ENCODE results near the gene BRAP. TPM values are rescaled to one million over a fixed set of nuclear protein-coding genes. Genes with fewer than 3 reads are reported as not detected.
"Not testable (repeated sequence)": the region's sequence is repeated elsewhere in the genome, so short reads cannot be mapped to it uniquely, and the experiment has no call there.

Gene BRAP
- total RNA-seq, 2 donors from 2014 or later, result 18.1 to 24.3 TPM

DNA sequence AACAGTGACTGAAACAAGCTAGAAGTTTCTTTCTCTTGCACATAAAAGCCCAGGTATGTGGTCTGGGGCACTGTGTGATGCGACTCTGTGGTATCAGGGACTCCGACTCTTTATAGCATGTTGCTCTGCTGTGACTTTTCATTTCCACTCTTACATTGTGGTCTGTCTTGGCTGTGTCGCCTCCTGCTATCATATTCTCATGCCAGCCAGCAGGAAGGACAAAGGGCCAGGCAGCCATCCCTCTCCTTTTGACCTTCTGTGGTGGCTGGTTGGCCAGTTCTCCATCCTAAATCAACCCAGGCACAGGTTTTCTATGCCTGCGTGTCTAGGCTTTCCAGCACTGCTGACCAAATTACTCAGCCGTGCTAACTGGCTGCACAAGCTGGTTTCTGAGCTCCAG is 8.1 kb upstream of the BRAP start:
- no peak overlapping the region for H3K4me3 Mint-ChIP-seq
- H3K27ac Mint-ChIP-seq, result no peak overlapping the region
- H3K36me3 Mint-ChIP-seq (ENCODE audit: low read depth), result peaks cover 13% of the 10 kb centered on the region
- no peak for DNase-seq
- ATAC-seq, result no peak
- no peaks in the 10 kb centered on the region for H3K27me3 Mint-ChIP-seq
- H3K9me3 ChIP-seq (ENCODE audit: control insufficient read depth, low read length, poor library complexity, severe bottlenecking), result no peaks in the 10 kb centered on the region
- H3K4me1 Mint-ChIP-seq, result peaks cover 13% of the 10 kb centered on the region

DNA sequence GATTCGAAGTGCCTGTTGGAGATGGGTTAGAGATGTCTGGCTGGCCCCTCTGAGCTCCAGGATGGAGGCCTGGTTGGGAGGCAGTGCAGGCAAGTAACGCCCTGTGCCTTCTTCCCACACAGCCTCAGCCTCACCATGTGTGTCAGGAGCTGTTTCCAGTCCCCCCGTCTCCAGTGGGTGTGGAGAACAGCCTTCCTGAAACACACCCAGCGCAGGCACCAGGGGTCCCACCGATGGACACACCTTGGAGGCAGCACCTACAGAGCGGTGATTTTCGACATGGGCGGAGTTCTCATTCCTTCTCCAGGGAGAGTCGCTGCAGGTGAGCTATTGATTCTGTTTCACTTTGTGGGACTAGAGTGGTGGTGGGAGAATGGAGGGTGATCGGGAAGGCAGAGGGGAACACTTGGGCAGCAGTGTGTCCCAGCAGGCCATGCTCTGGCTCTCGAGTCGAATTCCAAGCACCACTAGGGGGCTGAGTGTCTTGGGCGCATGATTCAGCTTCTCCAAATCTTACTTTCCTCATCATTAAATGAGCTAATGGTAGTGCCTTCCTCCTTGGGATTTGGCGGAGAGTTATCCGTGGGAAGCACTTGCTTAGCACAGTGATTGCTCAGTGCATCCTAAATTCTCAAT is 6.9 kb upstream of the BRAP start:
- no peak for DNase-seq
- Mint-ChIP-seq H3K27me3 (no peaks in the 10 kb centered on the region), H3K27ac (peak overlapping the region; percentile 53), H3K36me3 (ENCODE audit: low read depth) (peaks cover 13% of the 10 kb centered on the region), H3K4me3 (no peak overlapping the region), H3K4me1 (peaks cover 13% of the 10 kb centered on the region)
- ATAC-seq, result no peak
- H3K9me3 ChIP-seq (ENCODE audit: control insufficient read depth, low read length, poor library complexity, severe bottlenecking), result no peaks in the 10 kb centered on the region

DNA sequence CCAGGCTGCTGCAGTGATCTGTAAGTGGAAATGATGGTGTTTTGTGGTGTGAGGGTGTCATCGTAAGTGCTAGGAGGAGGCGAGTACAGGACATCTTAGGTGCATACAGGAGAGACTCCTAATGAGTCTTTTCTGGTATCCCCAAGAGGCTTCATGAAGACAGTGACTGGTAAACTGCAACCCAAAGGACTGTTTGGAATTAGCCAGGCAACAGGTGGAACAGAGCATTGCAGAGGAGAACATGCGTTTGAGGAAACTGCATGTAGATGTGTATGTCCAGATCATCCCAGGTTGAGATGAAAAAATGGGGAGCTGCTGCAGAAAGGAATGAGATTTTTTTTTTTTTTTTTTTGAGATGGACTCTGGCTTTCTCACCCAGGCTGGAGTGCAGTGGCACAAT is 5.5 kb upstream of the BRAP start:
- Mint-ChIP-seq H3K27me3 (no peaks in the 10 kb centered on the region), H3K36me3 (ENCODE audit: low read depth) (peaks cover 13% of the 10 kb centered on the region), H3K27ac (peak overlapping the region; percentile 53), H3K4me1 (peaks cover 26% of the 10 kb centered on the region), H3K4me3 (no peak overlapping the region)
- DNase-seq (no peak), ATAC-seq (no peak)
- no peaks in the 10 kb centered on the region for H3K9me3 ChIP-seq (ENCODE audit: control insufficient read depth, low read length, poor library complexity, severe bottlenecking)

DNA sequence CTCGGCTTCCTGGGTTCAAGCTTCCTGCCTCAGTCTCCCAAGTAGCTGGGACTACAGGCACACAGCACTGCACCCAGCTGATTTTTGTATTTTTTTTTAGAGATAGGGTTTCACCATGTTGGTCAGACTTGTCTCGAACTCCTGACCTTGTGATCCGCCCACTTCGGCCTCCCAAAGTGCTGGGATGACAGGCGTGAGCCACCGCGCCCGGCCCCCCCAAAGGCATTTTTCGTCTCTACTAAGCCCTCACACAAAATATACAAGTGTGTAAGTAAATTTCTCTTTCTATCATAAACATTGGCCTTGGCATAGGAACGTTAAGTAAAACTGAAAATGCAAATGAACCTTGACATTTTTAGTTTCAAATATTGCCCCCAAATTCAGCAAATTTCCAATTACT is 2.2 kb upstream of the BRAP start:
- H3K9me3 ChIP-seq (ENCODE audit: control insufficient read depth, low read length, poor library complexity, severe bottlenecking), result no peaks in the 10 kb centered on the region
- ATAC-seq (no peak), DNase-seq (no peak)
- H3K4me1 Mint-ChIP-seq, result peaks cover 41% of the 10 kb centered on the region
- H3K4me3 Mint-ChIP-seq, result no peak overlapping the region
- H3K27ac Mint-ChIP-seq, result no peak overlapping the region
- no peaks in the 10 kb centered on the region for H3K27me3 Mint-ChIP-seq
- peaks cover 10% of the 10 kb centered on the region for H3K36me3 Mint-ChIP-seq (ENCODE audit: low read depth)

DNA sequence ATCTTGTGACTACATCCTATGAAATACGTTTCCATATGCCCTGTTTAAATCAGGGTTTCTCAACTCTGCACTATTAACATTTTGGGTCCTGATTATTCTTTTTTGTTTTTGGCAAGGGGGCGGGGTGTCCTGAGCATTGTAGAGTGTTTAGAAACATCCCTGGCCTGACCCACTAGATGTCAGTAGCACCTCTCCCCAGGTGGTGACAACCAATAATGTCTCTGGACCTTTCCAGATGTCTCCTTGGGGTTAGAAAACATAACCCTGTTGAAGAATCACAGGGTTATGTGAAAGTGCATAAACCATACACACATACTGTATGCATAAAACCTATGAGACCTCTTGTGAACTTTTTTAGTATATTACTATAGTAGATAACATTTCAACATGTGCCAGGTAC is 1.5 kb upstream of the BRAP start:
- peaks cover 40% of the 10 kb centered on the region for H3K4me1 Mint-ChIP-seq
- ATAC-seq, result no peak

DNA sequence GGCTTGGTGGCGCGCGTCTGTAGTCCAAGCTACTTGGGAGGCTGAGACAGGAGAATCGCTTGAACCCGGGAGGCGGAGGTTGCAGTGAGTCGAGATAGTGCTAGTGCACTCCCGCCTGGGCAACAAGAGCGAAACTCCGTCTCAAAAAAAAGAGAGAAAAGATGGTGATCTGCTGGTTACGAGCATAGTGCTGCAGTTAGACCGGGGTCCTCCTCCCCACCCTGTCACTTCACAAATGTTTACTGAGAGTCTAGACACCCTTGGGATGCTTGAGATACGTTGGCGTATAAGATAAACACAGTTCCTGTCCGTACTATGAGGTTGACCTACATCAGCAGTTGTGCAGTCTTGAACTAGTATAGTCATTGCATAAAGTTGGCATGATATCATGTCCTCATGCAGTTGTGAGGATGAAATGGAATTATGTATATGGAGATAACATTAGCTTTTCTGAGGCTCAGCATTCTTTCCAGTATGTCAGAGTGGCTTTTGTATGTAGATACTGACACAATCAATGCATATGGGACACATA is 884 bp upstream of the BRAP start:
- DNase-seq (no peak), ATAC-seq (no peak)
- peaks cover 7% of the 10 kb centered on the region for H3K36me3 Mint-ChIP-seq (ENCODE audit: low read depth)
- H3K27me3 Mint-ChIP-seq, result no peaks in the 10 kb centered on the region
- peak overlapping the region; percentile 97 for H3K27ac Mint-ChIP-seq
- H3K4me1 Mint-ChIP-seq, result peaks cover 38% of the 10 kb centered on the region
- peak overlapping the region; percentile 97 for H3K4me3 Mint-ChIP-seq
- no peaks in the 10 kb centered on the region for H3K9me3 ChIP-seq (ENCODE audit: control insufficient read depth, low read length, poor library complexity, severe bottlenecking)

More for the DNA sequence above, 1.5 kb upstream of the BRAP start:
- H3K27me3 Mint-ChIP-seq, result no peaks in the 10 kb centered on the region
- H3K36me3 Mint-ChIP-seq (ENCODE audit: low read depth), result peaks cover 9% of the 10 kb centered on the region
- no peaks in the 10 kb centered on the region for H3K9me3 ChIP-seq (ENCODE audit: control insufficient read depth, low read length, poor library complexity, severe bottlenecking)
- DNase-seq, result no peak
- H3K27ac Mint-ChIP-seq, result peak overlapping the region; percentile 97
- no peak overlapping the region for H3K4me3 Mint-ChIP-seq

DNA sequence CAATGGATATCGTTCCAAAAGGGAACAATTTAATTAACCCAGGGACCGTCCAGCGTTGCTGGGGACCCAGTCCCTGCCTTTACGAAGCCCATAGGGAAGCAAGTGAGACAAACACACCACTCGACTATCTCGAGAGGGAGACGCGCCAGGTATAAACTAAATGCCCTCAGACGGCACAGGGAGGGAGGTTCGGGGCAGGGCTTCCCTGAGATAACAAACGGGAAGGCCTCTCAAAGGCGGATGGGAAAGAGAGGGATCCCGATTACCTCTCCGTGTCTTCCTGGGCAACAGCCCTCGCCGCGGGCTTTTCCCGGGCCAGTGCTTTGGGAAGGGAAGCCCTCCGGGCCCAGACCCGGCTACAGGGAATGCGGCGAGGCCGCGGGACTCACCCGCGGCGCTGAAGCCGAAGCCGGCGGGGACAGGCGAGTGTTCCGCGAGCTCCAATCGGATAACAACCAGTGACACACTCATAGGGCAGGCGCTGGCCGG is 390 bp downstream of the BRAP start:
- Mint-ChIP-seq H3K4me3 (peak overlapping the region; percentile 97), H3K36me3 (ENCODE audit: low read depth) (peaks cover 3% of the 10 kb centered on the region), H3K4me1 (peaks cover 34% of the 10 kb centered on the region), H3K27me3 (no peaks in the 10 kb centered on the region), H3K27ac (peak overlapping the region; percentile 97)
- no peaks in the 10 kb centered on the region for H3K9me3 ChIP-seq (ENCODE audit: control insufficient read depth, low read length, poor library complexity, severe bottlenecking)
- ATAC-seq (peak; percentile 15), DNase-seq (no peak)

DNA sequence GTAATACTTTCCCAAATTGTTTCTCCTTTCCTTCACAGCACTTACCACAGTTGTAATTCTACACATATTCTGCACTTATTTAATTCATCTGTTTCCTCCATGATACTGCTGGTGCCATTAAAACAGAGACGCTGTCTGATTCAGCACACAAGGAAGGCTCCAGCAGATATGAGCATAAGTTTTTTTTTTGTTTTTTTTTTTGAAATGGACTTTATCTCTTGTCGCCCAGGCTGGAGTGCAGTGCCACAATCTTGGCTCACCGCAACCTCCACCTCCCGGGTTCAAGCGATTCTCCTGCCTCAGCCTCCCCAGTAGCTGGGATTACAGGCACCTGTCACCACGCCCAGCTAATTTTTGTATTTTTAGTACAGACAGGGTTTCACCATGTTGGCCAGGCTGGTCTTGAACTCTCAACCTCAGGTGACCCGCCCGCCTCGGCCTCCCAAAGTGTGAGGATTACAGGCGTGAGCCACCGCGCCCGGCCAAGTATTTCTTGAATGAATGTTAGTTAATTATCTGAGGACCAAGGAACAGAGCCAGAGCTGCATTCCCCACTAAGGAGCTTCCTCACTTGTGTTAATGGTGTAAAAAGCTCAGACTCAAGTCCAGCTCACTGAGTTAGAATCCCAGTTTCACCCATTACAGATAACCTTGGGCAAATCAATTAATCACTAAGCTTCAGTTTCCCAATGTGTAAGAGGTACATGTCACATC is 1.1 kb downstream of the BRAP start:
- H3K4me1 Mint-ChIP-seq, result peaks cover 34% of the 10 kb centered on the region
- not testable (repeated sequence) for DNase-seq

DNA sequence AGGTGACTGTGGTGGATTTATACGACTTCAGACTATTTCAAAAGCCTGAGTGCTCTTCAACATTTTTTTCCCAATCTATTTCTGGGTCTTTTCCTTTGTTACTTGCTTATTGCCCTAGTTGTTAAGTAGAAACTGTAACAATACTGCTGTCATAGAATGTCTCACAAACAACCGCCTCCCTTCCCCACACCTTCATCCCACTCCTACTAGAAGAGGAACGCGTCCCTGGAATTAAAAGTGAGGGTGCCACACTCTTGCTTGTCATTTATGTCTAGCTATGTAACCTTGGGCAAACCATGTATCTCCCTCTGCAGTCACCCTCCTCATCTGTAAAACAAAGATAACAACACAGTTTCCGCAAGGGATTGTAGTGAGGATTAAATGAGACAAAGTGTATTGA is 8.6 kb downstream of the BRAP start:
- no peaks in the 10 kb centered on the region for H3K9me3 ChIP-seq (ENCODE audit: control insufficient read depth, low read length, poor library complexity, severe bottlenecking)
- peaks cover 3% of the 10 kb centered on the region for H3K4me1 Mint-ChIP-seq
- H3K36me3 Mint-ChIP-seq (ENCODE audit: low read depth), result peaks cover 3% of the 10 kb centered on the region

More for the DNA sequence above, 1.1 kb downstream of the BRAP start:
- H3K9me3 ChIP-seq (ENCODE audit: control insufficient read depth, low read length, poor library complexity, severe bottlenecking); ATAC-seq; H3K36me3 Mint-ChIP-seq (ENCODE audit: low read depth); H3K27me3 Mint-ChIP-seq: not testable (repeated sequence)
- H3K4me3 Mint-ChIP-seq, result peak overlapping the region; percentile 97
- peak overlapping the region; percentile 97 for H3K27ac Mint-ChIP-seq

DNA sequence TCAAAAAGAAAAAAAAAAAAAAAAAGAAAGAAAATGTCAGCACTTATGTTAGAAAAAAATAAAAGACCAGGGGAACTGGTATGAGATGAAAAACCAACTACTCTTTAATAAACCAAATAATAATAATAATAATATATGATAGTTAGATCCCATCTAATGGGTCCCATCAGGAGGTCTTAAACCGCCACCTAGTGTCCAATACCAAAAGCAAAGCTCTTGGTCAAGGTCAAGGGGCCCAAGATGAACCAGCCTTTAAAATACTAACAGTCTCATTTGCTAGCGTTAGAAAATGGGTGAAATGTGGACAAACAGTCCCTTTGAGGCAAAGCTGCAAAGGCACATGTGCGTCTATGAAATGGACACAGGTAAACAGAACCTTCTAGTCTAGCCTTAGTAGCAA is 12.3 kb downstream of the BRAP start:
- no peak overlapping the region for H3K4me3 Mint-ChIP-seq
- no peak for DNase-seq
- H3K4me1 Mint-ChIP-seq, result peaks cover 7% of the 10 kb centered on the region
- H3K36me3 Mint-ChIP-seq (ENCODE audit: low read depth), result peaks cover 8% of the 10 kb centered on the region
- H3K27ac Mint-ChIP-seq, result no peak overlapping the region
- ATAC-seq, result no peak
- H3K9me3 ChIP-seq (ENCODE audit: control insufficient read depth, low read length, poor library complexity, severe bottlenecking), result no peaks in the 10 kb centered on the region
- no peaks in the 10 kb centered on the region for H3K27me3 Mint-ChIP-seq

More for the DNA sequence above, 8.6 kb downstream of the BRAP start:
- DNase-seq (no peak), ATAC-seq (no peak)
- no peak overlapping the region for H3K27ac Mint-ChIP-seq
- no peak overlapping the region for H3K4me3 Mint-ChIP-seq
- no peaks in the 10 kb centered on the region for H3K27me3 Mint-ChIP-seq

DNA sequence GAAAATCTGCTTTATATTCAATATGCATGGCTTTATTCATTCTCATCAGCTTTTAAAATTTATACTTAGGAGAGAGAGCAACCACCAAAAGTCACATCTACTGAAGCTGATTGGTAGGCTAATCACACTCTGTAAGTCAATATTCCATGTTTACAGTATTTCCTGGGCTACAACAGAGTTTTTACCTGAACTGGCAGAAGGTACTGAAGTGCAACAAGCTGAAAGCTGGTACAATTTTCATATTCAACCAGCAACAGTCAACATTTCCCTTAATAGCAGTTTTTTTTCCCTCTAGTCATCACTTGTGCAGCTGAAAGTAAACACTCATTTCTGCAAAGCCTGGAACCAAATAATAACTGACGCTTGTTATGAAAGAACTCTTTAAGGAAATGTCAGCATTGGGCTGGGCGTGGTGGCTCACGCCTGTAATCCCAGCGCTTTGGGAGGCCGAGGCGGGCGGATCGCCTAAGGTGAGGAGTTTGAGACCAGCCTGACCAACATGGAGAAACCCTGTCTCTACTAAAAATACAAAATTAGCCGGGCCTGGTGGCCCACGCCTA is 12.9 kb downstream of the BRAP start:
- Mint-ChIP-seq H3K36me3 (ENCODE audit: low read depth) (peaks cover 8% of the 10 kb centered on the region), H3K27me3 (no peaks in the 10 kb centered on the region), H3K4me1 (peaks cover 7% of the 10 kb centered on the region), H3K27ac (peak overlapping the region; percentile 19), H3K4me3 (no peak overlapping the region)
- H3K9me3 ChIP-seq (ENCODE audit: control insufficient read depth, low read length, poor library complexity, severe bottlenecking), result no peaks in the 10 kb centered on the region
- ATAC-seq (no peak), DNase-seq (no peak)

DNA sequence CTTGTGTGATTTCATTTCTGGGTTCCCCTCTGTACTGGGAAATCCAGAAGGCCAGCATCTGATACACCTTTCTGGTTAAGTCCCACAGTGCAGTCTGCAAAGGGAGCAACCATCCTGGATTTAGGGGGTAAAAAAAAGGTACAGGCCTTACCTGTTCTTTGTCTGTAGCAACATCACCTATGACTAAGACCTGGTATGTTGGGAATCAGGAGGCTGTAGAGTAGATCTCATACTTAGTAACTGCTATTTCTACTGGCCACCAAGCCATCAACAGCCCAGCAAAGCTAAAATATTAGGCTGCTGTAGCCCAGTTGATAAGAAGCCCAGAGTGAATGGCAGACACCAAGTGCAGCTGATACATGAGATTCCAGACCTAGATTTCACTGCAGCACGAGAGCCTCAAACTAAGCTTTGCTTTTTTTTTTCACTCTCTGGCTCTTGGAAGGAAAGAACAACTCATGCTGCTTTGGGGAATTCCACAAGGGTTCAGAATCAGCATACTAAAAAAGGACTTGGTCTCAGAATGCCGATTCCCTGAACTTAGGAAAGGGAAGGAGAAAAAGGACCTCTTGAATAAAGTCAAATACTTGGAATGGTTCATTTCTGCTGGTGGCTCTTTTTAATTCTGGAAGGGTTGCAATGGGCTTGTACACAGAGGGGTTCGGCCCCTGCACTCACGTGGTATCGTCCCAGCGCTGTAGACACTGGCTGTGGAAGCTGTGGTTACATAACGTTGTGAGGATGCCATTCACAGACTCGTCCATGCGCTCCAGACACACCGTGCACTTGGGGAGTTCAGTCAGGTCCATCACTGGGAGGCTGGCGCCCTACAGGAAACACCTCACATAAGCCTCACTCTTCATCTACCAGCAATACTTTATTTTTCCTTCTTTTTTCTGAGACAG is 20.5 kb downstream of the BRAP start:
- ATAC-seq (no peak), DNase-seq (no peak)
- H3K27me3 Mint-ChIP-seq, result no peaks in the 10 kb centered on the region
- no peak overlapping the region for H3K4me3 Mint-ChIP-seq
- H3K27ac Mint-ChIP-seq, result peak overlapping the region; percentile 87
- peaks cover 7% of the 10 kb centered on the region for H3K36me3 Mint-ChIP-seq (ENCODE audit: low read depth)
- H3K9me3 ChIP-seq (ENCODE audit: control insufficient read depth, low read length, poor library complexity, severe bottlenecking), result no peaks in the 10 kb centered on the region
- H3K4me1 Mint-ChIP-seq, result peaks cover 10% of the 10 kb centered on the region

DNA sequence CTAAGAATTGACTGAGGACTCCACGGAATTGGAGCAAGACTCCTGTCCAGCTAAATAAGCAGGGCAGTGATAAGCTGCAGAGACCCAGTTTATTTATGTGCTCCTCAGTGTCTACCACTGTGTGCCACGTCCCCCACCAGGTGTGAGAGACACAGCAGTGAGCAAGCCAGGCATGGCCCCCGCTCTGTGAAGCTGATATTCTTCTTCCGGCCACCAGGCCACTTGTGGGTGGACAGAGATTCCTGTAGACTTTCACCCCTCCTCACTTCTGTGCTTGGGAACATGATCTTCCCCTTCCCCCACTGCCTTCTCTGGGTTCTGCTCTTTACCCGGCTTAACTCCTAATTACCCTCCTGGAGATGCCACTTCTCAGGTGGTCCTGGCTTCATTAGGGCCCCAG is 21.3 kb downstream of the BRAP start:
- ATAC-seq (no peak), DNase-seq (no peak)
- H3K27me3 Mint-ChIP-seq, result no peaks in the 10 kb centered on the region
- no peaks in the 10 kb centered on the region for H3K9me3 ChIP-seq (ENCODE audit: control insufficient read depth, low read length, poor library complexity, severe bottlenecking)
- peak overlapping the region; percentile 47 for H3K27ac Mint-ChIP-seq
- H3K4me1 Mint-ChIP-seq, result peaks cover 6% of the 10 kb centered on the region
- H3K4me3 Mint-ChIP-seq, result no peak overlapping the region
- peaks cover 3% of the 10 kb centered on the region for H3K36me3 Mint-ChIP-seq (ENCODE audit: low read depth)
